Pancreas (tissue), 10 donors: ENCODE results near the gene GIPC3. TPM values are rescaled to one million over a fixed set of nuclear protein-coding genes. Genes with fewer than 3 reads are reported as not detected.

ENCODE experiments used
- ATAC-seq, 4 donors: fragments of 200-7000 bp; cut with Tn5 transposase; one replicate each; pipeline versions ENCODE4 v1.8.0 to v1.9.1; 2020; ENCODE audit warnings: mild to moderate bottlenecking in 4 of 4, moderate library complexity in 4 of 4
- DNase-seq, 6 donors: peaks; one replicate each; pipeline ENCODE4 v3.0.0-alpha.2; 2020
- FAIRE-seq: peaks from 2 replicates; lab custom pipeline; 2012; peaks lifted over from hg19 to GRCh38; lab: Jason Lieb, UNC
- H3K27ac ChIP-seq, 4 donors: fragments of 200-600 bp; sonication (generic); 1 replicate in 3 of 4; 2 replicates in 1 of 4; pipeline versions ENCODE4 v1.5.0 to v1.8.0; 2020
- H3K27me3 ChIP-seq, 4 donors: fragments of 200-600 bp; one replicate each; pipeline ENCODE4 v1.8.0; 2021
- H3K36me3 ChIP-seq, 3 donors: fragments of 200-600 bp; sonication (generic) in 1 of 3; one replicate each; pipeline versions ENCODE4 v1.5.0 to v1.8.0; 2020 to 2021
- H3K4me1 ChIP-seq, 3 donors: fragments of 200-600 bp; one replicate each; pipeline ENCODE4 v1.8.0; 2021
- H3K4me3 ChIP-seq, 4 donors: fragments of 200-600 bp; sonication (generic) in 2 of 4; one replicate each; pipeline versions ENCODE4 v1.5.0 to v1.8.0; 2020 to 2021
- H3K9me3 ChIP-seq, 4 donors: fragments of 200-600 bp; one replicate each; pipeline ENCODE4 v1.8.0; 2021
- CTCF ChIP-seq, 4 donors: fragments of 200-600 bp; sonication (generic) in 3 of 4; IDR thresholded peaks; one replicate each; pipeline versions ENCODE4 v1.5.0 to v1.8.0; 2021; ENCODE audit warnings: antibody characterized with exemption in 4 of 4
- WGBS, 2 donors: extraction: QIAGEN DNeasy Blood & Tissue Kit; methylation state at CpG; one replicate each; pipeline ENCODE4 v1.1.7; 2013; 5-methylcytosine and 5-hydroxymethylcytosine counted together
- intact Hi-C, 3 donors: fragments of 100-400 bp; cut with DNase I; formaldehyde crosslinking; loops; one replicate each; pipeline versions ENCODE4 v1.11.1 to v1.14.2; 2022
- polyA plus RNA-seq, 2 donors: library from polyadenylated mRNA; stranded (reverse); fragments of 200-250 nt; gene quantifications; one replicate each; pipeline ENCODE4 v1.2.3, GENCODE V29; 2013
- total RNA-seq, 6 donors: library from RNA; stranded (reverse); fragmentation: NEBNext Ultra II Directional in 4 of 6; extraction: Animal tissue kit (Norgen Biotek cat#: 25700) in 4 of 6; gene quantifications; one replicate each; pipeline versions ENCODE4 v1.2.1 to v1.2.4, GENCODE V29; 2021 to 2023
- donor health status: healthy with polysubstance abuse.
- donor health status: DM: no; HTN: no; CAD: no; lungs with moderate emphysema.
- donor health status: DM: no; HTN: no; CAD: no.
- donor health status: control.
- donor health status: control.
- donor health status: Bipolar disorder and iron deficiency.
- donor health status: DM: yes; HTN: yes; CAD: no.
- donor health status: DM: no; HTN: no; CAD: no.
- donor health status: DM: no; HTN: no; CAD: no.
- donor health status: DM: yes; HTN: yes; CAD: no.

Gene GIPC3
- total and polyA plus RNA-seq, 8 donors = 0.17 to 0.92 (median 0.30) TPM

- DNase-seq = peak in 1 of 6 donors; percentile 50
- H3K36me3 ChIP-seq = no peaks in the 10 kb centered on the region
- peak overlapping the region in 3 of 4 donors; percentile 76 to 95 (median 92) for H3K4me3 ChIP-seq
- intact Hi-C loops = no loop called here
- ATAC-seq = no peak
- H3K4me1 ChIP-seq = peaks cover 0 to 11% (median 8%) of the 10 kb centered on the region in 3 donors
- no peak for FAIRE-seq
- 48 to 54% methylated on average over 15 of the region's 15 CpGs for WGBS, 2 donors
- no peak overlapping the region for H3K27ac ChIP-seq
- no peak for TF ChIP-seq CTCF (IDR thresholded peaks at IDR 0.05)
- H3K9me3 ChIP-seq = no peaks in the 10 kb centered on the region
- no peaks in the 10 kb centered on the region for H3K27me3 ChIP-seq
Measured at GRCh38 chr19:3555653-3556422, 29.4 kb upstream of the GIPC3 start.

GRCh38 chr19:3556423-3556977 lies 28.8 kb upstream of the GIPC3 start:
- no peaks in the 10 kb centered on the region for H3K9me3 ChIP-seq
- H3K27ac ChIP-seq = no peak overlapping the region
- peaks cover 0 to 11% (median 8%) of the 10 kb centered on the region in 3 donors for H3K4me1 ChIP-seq
- intact Hi-C loops = no loop called here
- ATAC-seq (no peak), FAIRE-seq (no peak), DNase-seq (peak in 2 of 6 donors; percentile 18 to 60)
- WGBS, 2 donors = 20 to 29% methylated on average over 9 of the region's 9 CpGs
- no peaks in the 10 kb centered on the region for H3K27me3 ChIP-seq
- H3K4me3 ChIP-seq = peak overlapping the region; percentile 76 to 95 (median 88)
- H3K36me3 ChIP-seq = no peaks in the 10 kb centered on the region
- TF ChIP-seq CTCF (IDR thresholded peaks at IDR 0.05) = no peak

GRCh38 chr19:3556978-3557460 lies 28.3 kb upstream of the GIPC3 start:
- H3K9me3 ChIP-seq = no peaks in the 10 kb centered on the region
- DNase-seq = peak in 5 of 6 donors; percentile 30 to 84 (median 70)
- peaks cover 0 to 11% (median 8%) of the 10 kb centered on the region in 3 donors for H3K4me1 ChIP-seq
- peak overlapping the region; percentile 76 to 95 (median 88) for H3K4me3 ChIP-seq
- ATAC-seq = peak; percentile 5 to 45 (median 12)
- no peaks in the 10 kb centered on the region for H3K36me3 ChIP-seq
- no peaks in the 10 kb centered on the region for H3K27me3 ChIP-seq
- H3K27ac ChIP-seq = peak overlapping the region in 1 of 4 donors; percentile 65
- no peak for FAIRE-seq
- intact Hi-C loops = no loop called here
- no peak for TF ChIP-seq CTCF (IDR thresholded peaks at IDR 0.05)
- WGBS, 2 donors = 0% methylated on average over 34 to 60 of the region's 60 CpGs

- no peak for FAIRE-seq
- Histone ChIP-seq H3K27me3 (no peaks in the 10 kb centered on the region), H3K36me3 (no peaks in the 10 kb centered on the region), H3K4me3 (peak within 1 kb of the TSS; percentile 76 to 95 (median 88)), H3K4me1 (peaks cover 0 to 11% (median 8%) of the 10 kb centered on the region in 3 donors), H3K27ac (peak within 1 kb of the TSS in 3 of 4 donors; percentile 28 to 70 (median 65)), H3K9me3 (no peaks in the 10 kb centered on the region)
- WGBS, 2 donors = 1% methylated on average over 55 to 81 of the region's 81 CpGs
- intact Hi-C loops = no loop called here
- no peak for TF ChIP-seq CTCF (IDR thresholded peaks at IDR 0.05)
- DNase-seq = peak; percentile 91 to 99 (median 96)
- ATAC-seq = peak; percentile 96 to 99 (median 98)
Measured at GRCh38 chr19:3557461-3558248, 27.6 kb upstream of the GIPC3 start, which contains the start of gene MFSD12. Gene MFSD12 (minus strand): TSS chr19:3557586. CDS start chr19:3557403, 183 bp downstream.
